Erythroblast (primary cell): ENCODE results near the gene CCNF.

Experiments
- GATA1 ChIP-seq: IDR thresholded peaks from 2 replicates; pipeline ENCODE4 v1.6.1; 2011; ENCODE audit warnings: low read depth, mild to moderate bottlenecking, control low read depth, low read length, moderate library complexity
- POLR2A ChIP-seq: IDR thresholded peaks from 2 replicates; pipeline ENCODE4 v1.6.1; 2011; ENCODE audit warnings: mild to moderate bottlenecking, low read length

GRCh38 chr16:2457946-2458345 is 28.7 kb downstream of the CCNF start:
- no peak for TF ChIP-seq POLR2A
- TF ChIP-seq GATA1 = no peak
